Measurements from ENCODE around the gene CBFB. TPM values are rescaled to one million over a fixed set of nuclear protein-coding genes. Genes with fewer than 3 reads are reported as not detected.

CBFB gene
- total RNA-seq, 1 donor from 2014 or later: 59.1 TPM

GRCh38 chr16:67001726-67002125, 27.2 kb upstream of the CBFB start:
- H3K9me3 ChIP-seq: no peaks in the 10 kb centered on the region
- H3K27me3 ChIP-seq: no peaks in the 10 kb centered on the region
- H3K4me3 ChIP-seq: no peak overlapping the region
- no peaks in the 10 kb centered on the region for H3K36me3 ChIP-seq
- no peak for DNase-seq (ENCODE audit: low spot score in 2 of 2)
- intact Hi-C loops (cut with DNase I): no loop called here
- H3K4me1 ChIP-seq: peaks cover 2 to 21% of the 10 kb centered on the region in 2 donors
- no peak for TF ChIP-seq CTCF (IDR thresholded peaks at IDR 0.05)
- H3K27ac ChIP-seq: no peak overlapping the region

DNA sequence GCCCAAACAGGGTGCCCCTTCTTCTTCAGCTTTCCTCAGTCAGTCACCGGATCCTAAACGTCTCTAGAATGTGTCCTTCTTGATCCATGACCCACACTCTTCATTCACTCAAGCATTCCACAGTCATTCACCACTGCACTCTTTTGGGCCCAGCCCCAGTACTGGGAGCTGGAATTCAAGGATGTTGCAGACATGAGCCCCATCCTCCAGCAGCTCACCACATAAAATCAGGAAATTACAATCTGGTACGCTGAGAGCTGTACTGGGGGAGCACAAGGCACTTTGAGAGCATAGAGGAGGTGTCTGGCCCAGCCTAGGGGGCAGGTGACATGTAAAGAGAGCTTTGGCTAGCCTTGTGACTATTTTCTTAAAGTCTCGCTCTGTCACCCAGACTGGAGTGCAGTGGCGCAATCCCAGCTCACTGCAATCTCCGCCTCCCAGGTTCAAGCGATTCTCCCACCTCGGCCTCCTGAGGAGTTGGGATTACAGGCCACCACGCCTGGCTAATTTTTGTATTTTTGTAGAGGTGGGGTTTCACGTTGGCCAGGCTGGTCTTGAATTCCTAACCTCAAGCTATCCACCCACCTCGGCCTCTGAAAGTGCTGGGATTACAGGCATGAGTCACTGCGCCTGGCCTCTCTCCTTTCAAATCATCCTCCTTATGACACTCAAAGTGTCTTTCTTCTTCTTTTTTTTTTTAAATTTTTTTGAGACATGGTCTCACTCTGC, 21.9 kb upstream of the CBFB start:
- Histone ChIP-seq H3K36me3 (no peaks in the 10 kb centered on the region), H3K27me3 (no peaks in the 10 kb centered on the region), H3K27ac (no peak overlapping the region), H3K4me3 (no peak overlapping the region), H3K9me3 (no peaks in the 10 kb centered on the region), H3K4me1 (no peaks in the 10 kb centered on the region)
- intact Hi-C loops (cut with DNase I): no loop called here
- no peak for TF ChIP-seq CTCF (IDR thresholded peaks at IDR 0.05)
- DNase-seq (ENCODE audit: low spot score in 2 of 2): no peak

GRCh38 chr16:67009158-67009557, 19.8 kb upstream of the CBFB start:
- no peak overlapping the region for H3K27ac ChIP-seq
- no peak for TF ChIP-seq CTCF (IDR thresholded peaks at IDR 0.05)
- no peak overlapping the region for H3K4me3 ChIP-seq
- intact Hi-C loops (cut with DNase I): no loop called here
- peaks cover 0 to 7% of the 10 kb centered on the region in 2 donors for H3K4me1 ChIP-seq
- DNase-seq (ENCODE audit: low spot score in 2 of 2): no peak
- H3K36me3 ChIP-seq: no peaks in the 10 kb centered on the region
- no peaks in the 10 kb centered on the region for H3K27me3 ChIP-seq
- H3K9me3 ChIP-seq: no peaks in the 10 kb centered on the region

GRCh38 chr16:67011274-67011673, 17.7 kb upstream of the CBFB start:
- Histone ChIP-seq H3K4me1 (peaks cover 0 to 15% of the 10 kb centered on the region in 2 donors), H3K27ac (no peak overlapping the region), H3K27me3 (no peaks in the 10 kb centered on the region), H3K9me3 (no peaks in the 10 kb centered on the region), H3K4me3 (no peak overlapping the region), H3K36me3 (no peaks in the 10 kb centered on the region)
- intact Hi-C loops (cut with DNase I): no loop called here
- DNase-seq (ENCODE audit: low spot score in 2 of 2): no peak
- no peak for TF ChIP-seq CTCF (IDR thresholded peaks at IDR 0.05)

GRCh38 chr16:67013233-67013822, 15.6 kb upstream of the CBFB start:
- Histone ChIP-seq H3K27me3 (no peaks in the 10 kb centered on the region), H3K27ac (peak overlapping the region; percentile 77 to 83), H3K4me3 (peak overlapping the region; percentile 76 to 77), H3K9me3 (no peaks in the 10 kb centered on the region), H3K4me1 (peaks cover 0 to 15% of the 10 kb centered on the region in 2 donors), H3K36me3 (no peaks in the 10 kb centered on the region)
- TF ChIP-seq CTCF (IDR thresholded peaks at IDR 0.05): no peak
- DNase-seq (ENCODE audit: low spot score in 2 of 2): peak in 1 of 2 donors; percentile 68
- intact Hi-C loops (cut with DNase I): no loop called here
